Measurements from ENCODE around the gene CCDC8.

- TF ChIP-seq, protein P1, sequence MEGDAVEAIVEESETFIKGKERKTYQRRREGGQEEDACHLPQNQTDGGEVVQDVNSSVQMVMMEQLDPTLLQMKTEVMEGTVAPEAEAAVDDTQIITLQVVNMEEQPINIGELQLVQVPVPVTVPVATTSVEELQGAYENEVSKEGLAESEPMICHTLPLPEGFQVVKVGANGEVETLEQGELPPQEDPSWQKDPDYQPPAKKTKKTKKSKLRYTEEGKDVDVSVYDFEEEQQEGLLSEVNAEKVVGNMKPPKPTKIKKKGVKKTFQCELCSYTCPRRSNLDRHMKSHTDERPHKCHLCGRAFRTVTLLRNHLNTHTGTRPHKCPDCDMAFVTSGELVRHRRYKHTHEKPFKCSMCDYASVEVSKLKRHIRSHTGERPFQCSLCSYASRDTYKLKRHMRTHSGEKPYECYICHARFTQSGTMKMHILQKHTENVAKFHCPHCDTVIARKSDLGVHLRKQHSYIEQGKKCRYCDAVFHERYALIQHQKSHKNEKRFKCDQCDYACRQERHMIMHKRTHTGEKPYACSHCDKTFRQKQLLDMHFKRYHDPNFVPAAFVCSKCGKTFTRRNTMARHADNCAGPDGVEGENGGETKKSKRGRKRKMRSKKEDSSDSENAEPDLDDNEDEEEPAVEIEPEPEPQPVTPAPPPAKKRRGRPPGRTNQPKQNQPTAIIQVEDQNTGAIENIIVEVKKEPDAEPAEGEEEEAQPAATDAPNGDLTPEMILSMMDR (IDR thresholded peaks at IDR 0.05): no peak
- TF ChIP-seq POLR2A (IDR thresholded peaks at IDR 0.05): no peak
Measured at GRCh38 chr19:46435009-46435408, 21.6 kb upstream of the CCDC8 start.
